ENCODE data around the gene PKD1.

PKD1 gene

DNA sequence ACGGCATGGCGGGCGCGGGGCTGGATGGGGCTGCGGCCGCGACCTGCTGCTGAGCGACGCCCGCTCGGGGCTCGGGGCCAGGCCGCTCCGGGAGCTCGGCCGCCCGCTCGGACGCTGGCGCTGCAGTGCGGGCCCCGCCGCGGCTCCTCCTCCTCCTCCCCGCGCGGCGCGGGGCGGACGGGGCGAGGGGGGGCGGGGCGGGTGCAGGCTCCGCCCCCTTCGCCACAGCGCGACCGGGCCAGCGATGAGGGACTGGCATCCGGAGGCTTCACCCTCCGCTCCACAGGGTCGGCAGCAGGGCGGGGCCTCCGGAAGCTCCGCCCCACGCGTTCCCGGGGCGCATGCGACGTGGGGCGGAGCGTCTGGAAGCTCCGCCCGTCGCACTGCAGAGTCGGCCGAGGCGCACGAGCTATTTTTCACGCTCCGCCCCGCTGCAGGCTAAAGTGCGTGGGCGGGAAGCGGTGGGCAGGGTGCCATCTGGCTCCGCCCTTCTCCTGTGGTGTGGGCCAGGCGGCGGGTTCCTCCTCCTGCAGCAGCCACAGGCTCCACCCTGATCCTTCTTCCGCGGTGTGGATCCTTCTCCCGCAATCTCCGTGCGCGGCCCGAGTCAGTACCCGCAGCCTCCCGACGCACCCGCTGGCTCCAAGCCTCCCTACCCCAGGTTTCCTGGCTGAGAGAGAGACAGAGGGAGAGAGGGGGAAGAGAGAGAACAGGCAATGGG is at the start of gene PKD1:
Gene PKD1 (minus strand): TSS at position 129 of the 721 bp plus-strand sequence. CDS start 209 bp downstream, outside the sequence.
- DNase-seq (ENCODE audit: low read depth, low spot score): peak; percentile 93

DNA sequence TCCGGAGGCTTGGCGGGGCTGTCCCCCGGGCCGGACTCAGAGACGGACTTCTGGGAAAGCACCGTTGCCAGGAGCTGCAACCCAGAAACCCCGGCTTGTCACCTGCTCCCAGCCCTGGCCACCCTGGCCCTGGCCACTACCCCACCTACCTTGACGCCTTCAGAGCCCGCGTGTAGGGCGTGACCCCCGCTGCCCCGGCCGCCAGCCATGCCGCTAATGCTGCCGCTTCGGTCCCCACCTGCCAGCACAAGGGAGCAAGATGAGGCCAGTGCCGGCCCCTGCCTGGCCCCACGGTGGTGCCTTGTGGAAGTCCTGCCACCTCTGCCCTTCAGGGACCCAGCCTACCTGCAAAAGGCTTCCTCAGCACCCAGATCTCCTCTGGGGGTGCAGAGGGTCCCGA is 49.3 kb upstream of the PKD1 start:
- no peak for DNase-seq (ENCODE audit: low read depth, low spot score)

DNA sequence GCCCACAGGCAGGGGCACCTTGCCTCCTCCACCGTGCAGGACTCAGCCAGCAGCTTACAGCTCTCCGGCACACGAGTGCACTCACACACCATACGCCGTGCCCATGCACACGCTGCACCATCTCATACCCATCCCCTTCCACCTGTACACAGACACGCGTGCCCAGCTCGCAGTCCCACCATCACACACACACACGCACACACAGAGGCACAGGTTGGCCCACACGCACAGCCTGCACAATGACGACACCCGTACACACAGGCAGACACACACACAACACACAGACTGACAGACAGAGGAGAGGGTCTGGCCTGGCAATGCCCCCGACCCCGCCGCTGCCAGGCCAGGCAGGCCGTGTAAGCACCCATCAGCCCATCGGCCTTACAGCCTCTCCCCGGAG is 48.6 kb upstream of the PKD1 start:
- DNase-seq (ENCODE audit: low read depth, low spot score): no peak

DNA sequence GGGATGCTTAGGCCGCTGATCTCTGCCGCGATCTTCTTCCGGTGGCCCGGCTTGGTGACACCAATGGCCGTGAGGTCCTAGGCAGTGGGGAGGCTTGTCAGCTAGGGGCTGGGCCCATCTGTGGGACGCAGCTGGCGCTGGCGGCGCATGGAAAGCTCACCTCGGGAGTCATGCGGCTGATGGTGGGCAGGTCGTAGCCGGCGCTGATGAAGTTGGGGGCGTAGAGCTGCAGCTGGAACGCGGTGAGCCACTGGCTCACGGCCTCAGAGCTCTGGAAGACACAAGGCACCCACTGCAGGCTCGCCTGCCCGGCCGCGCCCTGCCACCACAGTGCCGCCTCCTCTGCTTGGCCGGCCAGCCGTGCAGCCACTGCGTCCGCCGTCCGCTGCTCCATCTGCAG is 48.0 kb upstream of the PKD1 start:
- no peak for DNase-seq (ENCODE audit: low read depth, low spot score)

DNA sequence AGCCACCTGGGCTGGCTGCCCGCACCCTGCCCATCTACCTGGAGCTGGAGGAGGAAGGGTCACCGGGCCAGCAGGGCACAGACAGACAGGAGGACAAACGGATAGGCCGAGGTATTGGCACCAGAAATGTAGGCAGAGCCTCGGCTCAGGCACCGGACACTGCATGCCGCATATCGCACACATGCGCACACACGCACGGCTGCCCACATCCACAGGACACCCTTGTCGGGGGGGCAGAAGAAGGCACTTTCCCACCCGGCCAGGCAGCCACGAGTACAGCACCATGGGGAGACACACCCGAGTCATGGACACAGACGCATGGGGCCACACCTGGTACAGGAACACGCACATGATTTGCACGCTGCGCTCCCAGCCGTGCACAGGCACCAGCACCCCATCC is 46.3 kb upstream of the PKD1 start:
- no peak for DNase-seq (ENCODE audit: low read depth, low spot score)

DNA sequence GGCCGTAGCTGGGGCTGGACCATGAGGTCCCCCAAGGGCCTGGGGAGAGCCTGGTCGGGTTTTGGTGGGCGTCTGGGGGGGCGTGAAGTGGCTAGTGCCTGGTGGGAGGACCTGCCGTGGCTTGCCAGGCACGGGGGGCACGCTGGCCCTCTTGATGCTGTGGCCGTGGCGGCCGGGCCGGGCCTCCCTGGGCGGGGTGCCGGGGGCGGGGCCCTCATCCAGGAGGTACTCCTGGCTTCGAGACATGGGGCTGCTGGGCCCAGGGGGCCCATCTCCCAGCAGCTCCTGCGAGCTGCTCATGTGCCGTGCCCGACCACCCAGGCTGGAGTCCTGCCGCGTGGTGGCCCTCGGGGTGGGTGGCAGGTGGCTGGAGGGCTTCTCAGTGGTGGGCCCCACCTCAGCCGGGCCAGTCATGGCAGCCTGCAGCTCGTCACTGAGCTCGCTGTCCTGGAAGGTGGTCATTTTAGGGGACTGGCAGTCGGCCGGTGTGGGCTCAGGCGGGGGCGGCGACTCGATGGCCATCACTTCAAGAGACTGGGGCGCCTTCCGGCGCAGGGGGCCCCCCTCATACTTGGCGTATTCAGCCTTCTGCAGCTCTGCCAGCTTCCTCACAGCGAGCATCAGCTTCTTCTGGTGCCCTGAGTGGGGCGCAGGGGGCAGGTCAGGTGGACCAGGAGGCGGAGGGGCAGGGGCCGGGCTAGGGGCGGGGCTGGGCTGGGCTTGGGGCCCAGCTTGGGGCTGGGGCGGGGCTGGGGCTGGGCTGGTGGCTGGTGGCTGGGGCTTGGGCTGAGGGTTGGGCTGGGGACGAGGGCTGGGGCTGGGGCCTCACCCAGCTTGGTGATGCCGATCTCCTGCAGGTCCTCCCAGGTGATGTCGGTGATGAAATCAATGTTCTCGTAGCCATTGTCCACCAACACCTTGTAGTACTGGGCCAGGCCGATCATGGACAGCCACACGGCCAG is 45.5 kb upstream of the PKD1 start:
- DNase-seq (ENCODE audit: low read depth, low spot score): no peak

DNA sequence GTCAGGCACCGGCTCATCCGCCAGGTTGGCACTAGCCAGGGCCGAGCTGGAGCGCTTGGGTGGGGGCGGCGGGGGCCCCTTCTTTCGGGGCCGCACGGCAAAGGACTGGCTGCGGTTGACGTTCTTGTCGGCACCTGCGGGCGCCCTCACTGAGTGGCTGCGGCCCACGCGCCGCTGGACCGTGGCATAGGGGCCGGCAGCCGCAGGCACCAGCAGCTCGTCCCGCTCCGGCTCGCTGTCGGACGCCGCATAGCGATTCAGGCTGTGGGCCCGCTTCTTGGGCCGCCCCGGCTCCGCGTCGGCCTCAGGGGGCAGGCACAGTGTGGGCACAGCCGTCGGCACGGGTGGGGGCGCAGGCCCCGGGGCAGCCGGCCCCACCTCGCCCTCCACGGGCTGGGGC is 44.8 kb upstream of the PKD1 start:
- DNase-seq (ENCODE audit: low read depth, low spot score): no peak

DNA sequence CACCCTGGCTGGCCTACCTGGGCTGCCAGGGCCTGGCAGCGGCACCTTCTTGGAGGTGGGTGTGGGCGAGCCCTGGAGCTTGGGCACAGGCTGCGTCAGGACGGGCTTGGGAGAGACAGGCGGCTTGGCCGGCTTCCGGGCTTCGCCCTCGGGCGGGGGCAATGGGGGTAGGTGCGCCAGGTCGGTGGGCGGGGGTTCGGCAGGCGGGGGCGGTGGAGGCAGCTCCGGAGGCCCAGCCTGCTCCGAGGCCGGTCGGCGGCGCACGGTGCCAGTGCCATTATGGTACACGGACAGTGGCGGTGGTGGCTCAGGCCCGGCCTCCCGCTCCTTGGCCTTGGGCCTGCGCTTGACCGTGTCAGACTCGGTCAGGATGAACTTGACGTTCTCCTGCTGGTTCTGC is 43.9 kb upstream of the PKD1 start:
- no peak for DNase-seq (ENCODE audit: low read depth, low spot score)

DNA sequence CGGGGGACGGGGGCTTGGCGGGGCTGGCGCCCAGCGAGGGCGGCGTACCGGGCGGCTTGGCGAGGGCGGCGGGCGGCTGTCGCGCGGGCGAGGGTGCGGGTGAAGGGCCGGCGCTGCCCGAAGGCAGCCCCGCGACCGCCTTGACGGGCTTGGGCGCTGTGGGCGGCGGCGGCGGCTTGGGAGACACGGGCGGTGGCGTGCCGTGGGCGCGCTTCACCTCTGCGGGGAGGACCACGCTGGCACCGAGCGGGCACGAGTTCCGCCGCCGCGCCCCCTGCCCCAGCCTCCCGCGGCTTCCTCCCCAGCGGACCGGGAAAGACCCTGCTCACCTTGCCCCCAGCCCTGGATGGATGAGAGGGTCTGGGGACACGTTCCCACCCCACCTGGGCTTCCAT is 43.4 kb upstream of the PKD1 start:
- DNase-seq (ENCODE audit: low read depth, low spot score): no peak

DNA sequence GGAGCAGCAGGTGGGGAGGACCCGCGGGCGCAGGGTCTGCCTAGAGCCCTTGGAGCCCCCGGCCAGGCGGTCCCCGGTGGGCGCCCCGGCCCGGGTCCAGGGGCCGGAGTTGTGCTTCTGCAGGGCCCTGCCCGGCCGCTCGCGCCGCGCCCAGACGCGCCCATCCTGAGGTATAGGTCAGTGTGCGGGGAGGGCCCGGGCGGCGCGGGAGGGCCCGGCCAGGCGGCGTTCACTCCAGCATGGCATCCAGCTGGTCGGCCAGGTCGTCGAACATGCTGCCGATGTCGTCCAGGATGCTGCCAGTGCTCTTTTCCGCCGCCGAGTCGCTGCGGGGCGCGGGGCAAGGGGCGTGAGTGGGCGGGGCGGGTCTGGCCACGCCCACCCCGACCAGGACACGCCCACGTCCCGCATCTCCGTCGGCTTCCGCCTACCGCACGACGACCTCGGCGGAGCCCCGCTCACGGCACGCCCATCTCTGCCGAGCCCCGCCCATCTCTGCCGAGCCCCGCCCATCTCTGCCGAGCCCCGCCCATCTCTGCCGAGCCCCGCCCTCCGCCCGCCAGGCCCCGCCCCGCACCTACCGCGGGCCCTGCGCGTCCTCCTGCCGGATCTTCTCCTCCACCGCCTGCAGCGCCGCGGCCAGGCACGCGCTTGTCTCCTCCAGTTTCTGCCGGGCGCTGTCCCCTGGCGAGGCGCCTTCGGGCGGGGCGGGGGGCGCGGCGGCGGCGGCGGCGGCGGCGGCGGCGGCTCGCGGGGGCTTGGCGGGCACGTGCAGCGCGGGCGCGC is 42.8 kb upstream of the PKD1 start:
- no peak for DNase-seq (ENCODE audit: low read depth, low spot score)

DNA sequence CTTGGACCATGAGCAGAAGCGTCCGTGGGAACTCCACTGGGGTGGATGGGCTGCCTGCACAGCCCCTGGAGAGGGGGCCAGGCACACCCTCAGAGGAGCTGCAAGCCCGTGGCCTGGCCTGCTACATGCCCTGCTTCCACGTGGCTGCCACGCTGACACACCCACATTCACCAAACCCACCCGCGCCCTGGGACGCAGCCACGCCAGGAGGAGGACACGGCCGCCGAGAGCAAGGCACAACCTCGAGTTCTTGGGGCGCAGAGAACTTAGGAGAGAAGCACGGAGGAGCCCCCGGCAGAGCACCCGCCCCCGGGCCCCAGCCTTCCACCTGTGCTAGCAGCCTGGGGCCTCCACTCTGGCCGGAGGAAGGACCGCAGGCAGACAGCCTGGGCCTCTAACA is 41.9 kb upstream of the PKD1 start:
- DNase-seq (ENCODE audit: low read depth, low spot score): no peak

DNA sequence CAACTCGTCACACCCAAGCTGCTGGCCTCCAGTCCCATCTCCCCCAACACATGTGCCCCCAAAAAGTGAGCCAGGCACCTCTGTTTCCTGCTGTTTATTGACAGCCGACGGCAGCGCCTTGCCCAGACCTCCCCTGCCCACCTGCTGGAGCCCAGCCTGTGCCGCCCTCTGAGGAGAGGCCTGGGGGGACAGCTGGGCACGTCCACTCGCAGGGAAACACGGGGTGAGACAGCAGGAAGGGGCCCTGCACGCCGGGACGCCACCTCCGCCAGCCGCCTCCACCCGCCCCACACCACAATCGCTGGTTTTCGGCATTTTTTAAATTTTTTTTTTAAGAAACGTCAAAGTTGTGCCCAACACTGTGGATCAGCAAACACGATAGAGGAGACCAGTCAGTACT is 41.4 kb upstream of the PKD1 start:
- no peak for DNase-seq (ENCODE audit: low read depth, low spot score)

DNA sequence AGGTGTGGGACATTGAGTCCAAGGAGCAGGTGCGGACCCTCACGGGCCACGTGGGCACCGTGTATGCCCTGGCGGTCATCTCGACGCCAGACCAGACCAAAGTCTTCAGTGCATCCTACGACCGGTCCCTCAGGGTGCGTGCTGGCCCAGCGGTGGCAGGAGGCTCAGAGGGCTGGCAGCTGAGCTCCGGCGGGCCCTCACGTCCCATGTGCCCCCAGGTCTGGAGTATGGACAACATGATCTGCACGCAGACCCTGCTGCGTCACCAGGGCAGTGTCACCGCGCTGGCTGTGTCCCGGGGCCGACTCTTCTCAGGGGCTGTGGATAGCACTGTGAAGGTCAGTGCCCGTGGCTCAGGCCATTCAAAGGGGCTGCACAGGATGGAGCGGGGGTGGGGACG is 40.3 kb upstream of the PKD1 start:
- no peak for DNase-seq (ENCODE audit: low read depth, low spot score)

DNA sequence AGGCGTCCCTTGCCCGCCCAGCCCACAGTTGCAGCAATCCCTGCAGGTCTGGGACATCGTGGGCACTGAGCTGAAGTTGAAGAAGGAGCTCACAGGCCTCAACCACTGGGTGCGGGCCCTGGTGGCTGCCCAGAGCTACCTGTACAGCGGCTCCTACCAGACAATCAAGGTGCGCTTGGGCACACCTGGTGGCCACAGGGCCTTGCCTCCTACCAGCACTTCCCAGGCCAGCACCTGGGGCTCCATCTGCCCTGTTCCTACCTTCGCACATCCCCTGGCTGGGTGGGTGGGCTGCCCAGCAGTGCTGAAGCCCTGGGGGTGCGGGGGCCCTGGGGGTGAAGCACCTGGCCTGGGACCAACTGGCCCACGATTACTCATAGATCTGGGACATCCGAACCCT is 39.8 kb upstream of the PKD1 start:
- DNase-seq (ENCODE audit: low read depth, low spot score): no peak

DNA sequence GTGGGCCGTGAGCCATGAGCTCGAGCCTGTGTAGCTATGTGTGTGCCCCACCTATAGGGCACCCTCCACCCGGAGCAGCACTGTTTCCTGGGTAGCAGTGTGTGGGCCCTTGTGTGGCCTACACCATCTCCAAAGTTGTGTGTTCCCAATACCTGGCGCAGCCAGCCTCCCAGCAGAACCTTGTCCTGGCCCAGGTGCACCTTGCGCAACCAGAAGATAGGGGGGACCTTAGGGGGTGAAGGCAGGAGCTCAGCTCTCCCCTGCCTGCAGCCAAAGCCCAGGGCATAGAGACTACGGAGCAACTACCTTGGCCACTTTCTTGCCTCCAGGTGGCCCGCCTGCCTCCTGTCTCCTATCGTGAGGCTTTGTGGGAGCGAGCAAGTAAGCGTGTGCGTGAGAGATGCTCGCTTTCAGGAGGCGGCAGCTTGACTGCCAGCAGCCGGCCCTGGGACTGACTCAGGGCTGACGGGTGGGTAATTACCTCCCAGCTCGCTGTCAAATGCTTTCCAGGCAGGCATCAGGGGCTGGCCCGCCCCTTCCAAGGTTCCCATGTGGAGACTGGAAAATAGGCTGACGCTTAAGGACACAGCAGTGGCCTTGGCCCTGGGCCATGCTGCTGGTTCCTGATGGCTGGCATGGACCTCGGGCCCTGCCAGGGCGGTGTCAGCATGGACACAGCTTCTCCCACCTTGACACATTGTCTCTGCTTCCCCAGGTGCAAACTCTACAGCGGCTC is 38.9 kb upstream of the PKD1 start:
- no peak for DNase-seq (ENCODE audit: low read depth, low spot score)

DNA sequence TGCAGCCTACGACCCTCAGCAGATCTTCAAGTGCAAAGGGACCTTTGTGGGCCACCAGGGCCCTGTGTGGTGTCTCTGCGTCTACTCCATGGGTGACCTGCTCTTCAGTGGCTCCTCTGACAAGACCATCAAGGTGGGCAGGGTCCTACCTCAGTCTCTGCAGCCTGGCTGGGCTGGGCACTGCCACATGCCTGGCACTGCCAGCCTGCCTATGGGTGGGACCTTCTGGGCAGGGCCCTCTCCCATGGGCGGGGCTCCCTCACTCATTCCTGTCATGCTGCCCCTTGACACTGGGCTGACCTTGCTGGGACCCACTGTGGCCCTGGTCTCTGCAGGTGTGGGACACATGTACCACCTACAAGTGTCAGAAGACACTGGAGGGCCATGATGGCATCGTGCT is 38.2 kb upstream of the PKD1 start:
- no peak for DNase-seq (ENCODE audit: low read depth, low spot score)

DNA sequence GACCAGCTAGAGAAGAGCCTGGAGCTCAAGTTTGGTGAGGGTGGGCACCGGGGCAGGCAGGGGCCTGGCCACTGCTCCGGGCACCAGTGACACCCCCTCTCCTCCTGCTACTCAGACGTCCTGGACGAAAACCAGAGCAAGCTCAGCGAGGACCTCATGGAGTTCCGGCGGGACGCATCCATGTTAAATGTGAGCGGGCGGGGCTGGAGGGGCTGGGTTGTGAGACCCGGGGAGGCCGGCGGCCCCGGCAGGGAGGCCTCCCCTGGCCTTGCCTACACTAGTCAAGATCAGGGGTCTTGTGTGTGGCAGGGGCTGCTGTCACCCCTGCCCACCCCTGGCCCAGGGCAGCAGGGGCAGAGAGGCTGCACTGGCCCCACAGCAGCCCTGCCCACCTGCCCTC is 37.7 kb upstream of the PKD1 start:
- DNase-seq (ENCODE audit: low read depth, low spot score): no peak

DNA sequence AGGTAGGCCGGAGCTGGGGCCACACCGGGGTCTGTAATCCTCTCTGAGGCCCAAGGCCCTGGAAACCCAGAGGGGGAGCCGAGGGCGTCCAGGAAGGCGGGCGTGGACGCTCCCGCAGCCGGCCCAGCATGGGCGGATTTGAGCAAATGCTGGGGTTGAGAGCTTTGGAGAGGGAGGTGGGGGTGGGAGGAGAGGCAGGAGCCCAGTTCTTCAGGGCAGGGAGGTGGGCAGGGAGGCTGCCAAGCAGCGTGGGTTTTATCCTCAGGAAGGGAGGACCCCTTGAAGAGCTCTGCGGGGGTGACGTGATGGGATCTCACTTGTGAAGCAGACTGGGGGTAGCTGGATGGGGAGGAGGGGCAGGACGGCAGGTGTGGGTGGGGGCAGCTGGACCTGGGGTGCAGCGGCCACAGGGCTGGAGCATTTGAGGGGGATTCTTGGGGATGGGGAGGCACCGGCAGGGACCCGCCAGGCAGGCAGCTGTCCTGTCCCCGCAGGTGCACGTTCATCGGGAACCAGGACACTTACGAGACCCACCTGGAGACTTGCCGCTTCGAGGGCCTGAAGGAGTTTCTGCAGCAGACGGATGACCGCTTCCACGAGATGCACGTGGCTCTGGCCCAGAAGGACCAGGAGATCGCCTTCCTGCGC is 37.1 kb upstream of the PKD1 start:
- DNase-seq (ENCODE audit: low read depth, low spot score): no peak

DNA sequence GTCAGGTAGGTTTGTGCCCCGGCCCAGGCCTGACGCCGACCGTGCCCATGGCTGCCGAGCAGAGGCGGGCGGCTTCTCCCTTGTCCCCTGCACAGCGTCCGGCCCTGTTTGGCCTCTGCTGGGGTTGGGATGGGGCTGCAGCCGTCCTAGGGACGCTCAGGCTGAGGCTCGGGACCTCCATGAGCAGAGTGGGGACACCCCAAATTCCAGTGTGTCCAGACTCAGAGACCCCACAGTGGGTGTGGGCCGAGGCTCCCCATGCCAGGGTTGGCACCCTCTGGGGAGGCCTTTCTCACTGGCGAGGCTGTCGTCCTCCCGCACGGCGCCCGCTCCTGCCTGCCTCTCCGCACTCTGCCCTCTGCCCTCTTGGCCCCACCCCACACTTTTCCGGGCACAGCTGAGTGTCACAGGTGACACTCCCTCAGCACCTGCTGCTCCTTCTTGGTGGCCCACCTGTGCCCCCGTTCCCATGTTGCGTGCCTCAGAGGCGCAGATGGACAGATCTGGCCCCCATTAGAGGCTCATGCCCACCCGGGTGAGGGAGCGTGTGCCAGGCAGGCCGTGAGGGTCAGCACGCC is 36.0 kb upstream of the PKD1 start:
- no peak for DNase-seq (ENCODE audit: low read depth, low spot score)

DNA sequence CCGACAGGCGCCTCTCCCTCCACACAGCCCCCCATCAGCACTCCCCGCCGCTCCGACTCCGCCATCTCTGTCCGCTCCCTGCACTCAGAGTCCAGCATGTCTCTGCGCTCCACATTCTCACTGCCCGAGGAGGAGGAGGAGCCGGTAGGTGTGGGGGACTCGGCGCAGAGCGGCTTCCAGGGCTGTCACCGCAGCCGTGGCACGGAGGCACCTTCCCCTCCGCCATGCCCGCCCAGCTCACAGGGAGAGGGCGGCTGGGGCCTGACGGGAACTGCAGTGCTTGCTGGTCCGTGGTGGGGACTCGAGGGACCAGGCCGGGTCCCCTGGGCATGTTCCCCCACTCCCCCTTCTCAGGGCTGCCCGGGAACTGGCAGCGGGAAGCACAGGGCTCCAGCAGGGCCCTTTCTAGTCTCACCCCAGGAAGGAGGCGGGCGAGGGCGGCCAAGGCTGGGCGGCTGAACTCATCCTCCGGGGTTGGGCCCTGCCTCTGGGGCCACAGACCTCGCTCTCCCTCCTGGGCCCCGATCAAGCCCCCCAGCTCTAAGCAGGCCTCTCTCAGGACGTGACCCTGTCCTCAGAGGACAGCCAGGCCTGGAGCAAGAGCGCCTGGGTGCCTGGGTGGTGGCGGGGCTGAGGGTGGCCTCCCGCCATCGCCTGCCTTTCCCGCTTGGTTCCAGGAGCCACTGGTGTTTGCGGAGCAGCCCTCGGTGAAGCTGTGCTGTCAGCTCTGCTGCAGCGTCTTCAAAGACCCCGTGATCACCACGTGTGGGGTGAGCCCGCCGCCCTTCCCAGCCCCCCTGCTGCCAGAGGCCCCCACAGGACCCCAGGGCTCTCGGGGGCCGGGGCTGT is 35.1 kb upstream of the PKD1 start:
- DNase-seq (ENCODE audit: low read depth, low spot score): no peak
